Measurements from ENCODE around the gene C6orf62. TPM values are rescaled to one million over a fixed set of nuclear protein-coding genes. Genes with fewer than 3 reads are reported as not detected.
"Not testable (repeated sequence)": the region's sequence is repeated elsewhere in the genome, so short reads cannot be mapped to it uniquely, and the experiment has no call there.

Gene C6orf62
- total RNA-seq = 144 and 168 TPM in 2 replicates

DNA sequence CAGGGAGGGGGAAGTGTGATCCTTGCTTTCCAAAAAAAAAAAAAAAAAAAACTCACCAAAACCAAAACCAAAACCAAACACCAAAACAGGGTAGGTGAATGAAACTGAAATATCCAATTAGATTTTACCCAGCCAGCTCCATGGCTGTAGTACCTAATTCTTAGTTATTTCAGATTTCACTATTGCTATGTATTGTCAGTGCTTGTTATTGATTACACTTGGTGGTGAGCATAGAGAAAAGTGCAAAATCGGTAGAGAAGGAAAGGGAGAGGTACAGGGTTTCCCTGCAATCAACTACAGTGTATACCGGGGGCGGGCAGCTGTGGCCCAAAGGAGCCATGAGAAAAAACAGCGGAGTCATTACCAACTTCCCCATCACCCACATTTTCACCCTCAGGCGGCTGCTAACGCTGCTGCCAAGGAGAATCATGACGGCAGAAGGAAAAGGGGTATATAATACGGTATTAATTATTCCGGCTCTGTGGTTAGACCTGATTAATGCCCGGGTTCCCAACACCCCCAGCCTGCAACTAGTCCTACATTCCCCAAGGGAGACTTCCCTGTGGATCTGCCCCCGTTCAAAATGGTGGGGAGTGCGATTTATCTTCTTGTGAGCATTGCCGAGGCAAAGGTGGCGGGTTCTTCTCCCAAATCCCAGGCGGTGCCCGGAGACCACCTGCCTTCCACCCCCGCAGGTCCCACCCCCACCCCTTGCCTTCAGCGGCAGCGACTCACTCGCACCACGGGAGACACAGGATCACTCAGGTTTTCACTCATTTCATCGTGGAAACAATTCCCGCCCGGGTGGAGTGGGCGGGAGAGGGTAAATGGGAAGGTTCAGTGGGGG is at the start of gene C6orf62:
Gene C6orf62, minus strand, starts transcription at position 30 of the 847 bp plus-strand sequence. CDS start 486 bp downstream, outside the sequence.
- H3K36me3 ChIP-seq (ENCODE audit: insufficient read depth, low read length) = peaks cover 37% of the 10 kb centered on the region
- DNase-seq (ENCODE audit: insufficient read length, low spot score, missing footprints) = peak; percentile 68
- H4K20me1 ChIP-seq (ENCODE audit: insufficient read depth, low read length) = peaks cover 51% of the 10 kb centered on the region
- TF ChIP-seq, protein P1, sequence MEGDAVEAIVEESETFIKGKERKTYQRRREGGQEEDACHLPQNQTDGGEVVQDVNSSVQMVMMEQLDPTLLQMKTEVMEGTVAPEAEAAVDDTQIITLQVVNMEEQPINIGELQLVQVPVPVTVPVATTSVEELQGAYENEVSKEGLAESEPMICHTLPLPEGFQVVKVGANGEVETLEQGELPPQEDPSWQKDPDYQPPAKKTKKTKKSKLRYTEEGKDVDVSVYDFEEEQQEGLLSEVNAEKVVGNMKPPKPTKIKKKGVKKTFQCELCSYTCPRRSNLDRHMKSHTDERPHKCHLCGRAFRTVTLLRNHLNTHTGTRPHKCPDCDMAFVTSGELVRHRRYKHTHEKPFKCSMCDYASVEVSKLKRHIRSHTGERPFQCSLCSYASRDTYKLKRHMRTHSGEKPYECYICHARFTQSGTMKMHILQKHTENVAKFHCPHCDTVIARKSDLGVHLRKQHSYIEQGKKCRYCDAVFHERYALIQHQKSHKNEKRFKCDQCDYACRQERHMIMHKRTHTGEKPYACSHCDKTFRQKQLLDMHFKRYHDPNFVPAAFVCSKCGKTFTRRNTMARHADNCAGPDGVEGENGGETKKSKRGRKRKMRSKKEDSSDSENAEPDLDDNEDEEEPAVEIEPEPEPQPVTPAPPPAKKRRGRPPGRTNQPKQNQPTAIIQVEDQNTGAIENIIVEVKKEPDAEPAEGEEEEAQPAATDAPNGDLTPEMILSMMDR (IDR thresholded peaks at IDR 0.05; ENCODE audit: extremely low read depth, low read depth, low read length) = no peak
- peak within 1 kb of the TSS; percentile 97 for H3K4me3 ChIP-seq (ENCODE audit: insufficient read depth, low read length)
- H3K27ac ChIP-seq (ENCODE audit: low read depth, low read length) = peak within 1 kb of the TSS; percentile 99
- H3K9me3 ChIP-seq (ENCODE audit: low read depth, low read length) = no peaks in the 10 kb centered on the region
- peaks cover 13% of the 10 kb centered on the region for H3K4me1 ChIP-seq (ENCODE audit: insufficient read depth, low read length)
- no peak within 1 kb of the TSS for H2AFZ ChIP-seq (ENCODE audit: low read length)
- no peaks in the 10 kb centered on the region for H3K27me3 ChIP-seq (ENCODE audit: insufficient read depth, low read length)
- peaks cover 63% of the 10 kb centered on the region for H3K79me2 ChIP-seq (ENCODE audit: insufficient read depth, low read length)
- H3K4me2 ChIP-seq (ENCODE audit: insufficient read depth, low read length) = peak within 1 kb of the TSS; percentile 92

DNA sequence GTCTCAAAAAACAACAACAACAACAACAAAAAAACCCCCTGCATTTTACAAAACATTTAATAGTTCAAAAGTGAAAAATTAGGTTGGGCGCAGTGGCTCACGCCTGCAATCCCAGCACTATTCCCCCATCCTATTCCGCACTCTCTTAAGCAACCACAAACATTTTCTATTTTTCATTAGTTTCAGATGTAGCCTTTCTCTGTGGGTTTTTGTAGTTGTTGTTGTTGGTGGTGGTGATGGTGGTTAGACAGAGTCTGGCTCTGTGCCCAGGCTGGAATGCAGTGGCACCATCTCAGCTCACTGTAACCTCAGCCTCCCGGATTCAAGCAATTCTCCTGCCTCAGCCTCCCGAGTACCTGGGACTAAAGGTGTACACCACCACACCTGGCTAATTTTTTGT is 49.4 kb upstream of the C6orf62 start:
- H3K4me2 ChIP-seq (ENCODE audit: insufficient read depth, low read length) = no peak overlapping the region
- H3K27me3 ChIP-seq (ENCODE audit: insufficient read depth, low read length) = no peaks in the 10 kb centered on the region
- no peaks in the 10 kb centered on the region for H3K9me3 ChIP-seq (ENCODE audit: low read depth, low read length)
- peak overlapping the region; percentile 22 for H2AFZ ChIP-seq (ENCODE audit: low read length)
- H3K36me3 ChIP-seq (ENCODE audit: insufficient read depth, low read length) = no peaks in the 10 kb centered on the region
- TF ChIP-seq, protein P1 (IDR thresholded peaks at IDR 0.05; ENCODE audit: extremely low read depth, low read depth, low read length) = no peak
- no peak overlapping the region for H3K27ac ChIP-seq (ENCODE audit: low read depth, low read length)
- DNase-seq (ENCODE audit: insufficient read length, low spot score, missing footprints) = peak; percentile 10
- no peaks in the 10 kb centered on the region for H3K79me2 ChIP-seq (ENCODE audit: insufficient read depth, low read length)
- H4K20me1 ChIP-seq (ENCODE audit: insufficient read depth, low read length) = no peaks in the 10 kb centered on the region
- no peaks in the 10 kb centered on the region for H3K4me1 ChIP-seq (ENCODE audit: insufficient read depth, low read length)
- no peak overlapping the region for H3K4me3 ChIP-seq (ENCODE audit: insufficient read depth, low read length)

DNA sequence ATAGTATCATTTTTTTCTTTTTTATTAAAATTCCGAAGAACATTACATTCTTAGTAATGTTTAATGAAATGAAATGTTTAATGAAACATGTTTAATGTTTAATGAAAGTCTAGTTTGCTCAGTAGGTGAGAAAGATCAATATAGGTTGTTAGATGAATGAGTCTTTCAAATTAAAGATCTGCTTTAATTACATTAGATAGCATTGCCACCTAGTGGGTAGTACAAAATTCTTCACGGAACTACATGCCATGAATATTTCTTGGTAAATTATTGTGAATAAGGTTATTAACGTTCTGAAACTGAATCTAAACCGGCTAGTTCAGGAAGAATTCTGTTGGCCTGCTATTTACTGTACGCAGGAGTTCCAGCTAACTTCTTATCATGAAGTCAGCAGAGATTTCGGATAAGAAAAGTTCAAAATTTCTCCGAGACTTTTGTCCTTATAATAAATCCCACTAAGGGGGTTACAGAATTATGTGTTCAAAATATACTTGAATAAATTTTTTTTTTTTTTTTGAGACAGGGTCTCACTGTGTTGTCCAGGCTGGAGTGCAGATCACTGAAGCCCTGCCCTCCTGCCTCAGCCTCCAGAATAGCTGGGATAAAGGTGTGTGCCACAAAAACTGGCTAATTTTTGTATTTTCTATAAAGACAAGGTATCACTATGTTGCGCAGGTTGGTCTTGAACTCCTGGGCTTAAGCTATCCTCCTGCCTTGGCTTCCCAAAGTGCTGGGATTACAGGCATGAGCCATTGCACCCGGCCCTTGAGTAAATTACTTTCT is 47.9 kb upstream of the C6orf62 start:
- H3K4me3 ChIP-seq (ENCODE audit: insufficient read depth, low read length) = no peak overlapping the region
- no peaks in the 10 kb centered on the region for H3K27me3 ChIP-seq (ENCODE audit: insufficient read depth, low read length)
- no peak overlapping the region for H3K27ac ChIP-seq (ENCODE audit: low read depth, low read length)
- H4K20me1 ChIP-seq (ENCODE audit: insufficient read depth, low read length) = no peaks in the 10 kb centered on the region
- no peaks in the 10 kb centered on the region for H3K79me2 ChIP-seq (ENCODE audit: insufficient read depth, low read length)
- H3K9me3 ChIP-seq (ENCODE audit: low read depth, low read length) = no peaks in the 10 kb centered on the region
- H3K4me2 ChIP-seq (ENCODE audit: insufficient read depth, low read length) = no peak overlapping the region
- DNase-seq (ENCODE audit: insufficient read length, low spot score, missing footprints) = peak; percentile 82
- H2AFZ ChIP-seq (ENCODE audit: low read length) = no peak overlapping the region
- TF ChIP-seq, protein P1 (IDR thresholded peaks at IDR 0.05; ENCODE audit: extremely low read depth, low read depth, low read length) = peak; percentile 53
- H3K36me3 ChIP-seq (ENCODE audit: insufficient read depth, low read length) = no peaks in the 10 kb centered on the region
- no peaks in the 10 kb centered on the region for H3K4me1 ChIP-seq (ENCODE audit: insufficient read depth, low read length)

DNA sequence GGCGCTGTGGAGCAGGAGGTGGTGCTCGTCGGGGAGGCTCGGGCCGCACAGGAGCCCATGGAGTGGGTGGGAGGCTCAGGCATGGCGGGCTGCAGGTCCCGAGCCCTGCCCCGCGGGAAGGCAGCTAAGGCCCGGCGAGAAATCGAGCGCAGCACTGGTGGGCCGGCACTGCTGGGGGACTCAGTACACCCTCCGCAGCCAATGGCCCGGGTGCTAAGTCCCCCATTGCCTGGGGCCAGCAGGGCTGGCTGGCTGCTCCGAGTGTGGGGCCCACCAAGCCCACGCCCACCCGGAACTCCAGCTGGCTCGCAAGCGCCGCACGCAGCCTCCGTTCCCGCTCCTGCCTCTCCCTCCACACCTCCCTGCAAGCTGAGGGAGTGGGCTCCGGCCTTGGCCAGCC is 47.0 kb upstream of the C6orf62 start:
- H3K27me3 ChIP-seq (ENCODE audit: insufficient read depth, low read length); H3K4me3 ChIP-seq (ENCODE audit: insufficient read depth, low read length); H3K9me3 ChIP-seq (ENCODE audit: low read depth, low read length); DNase-seq (ENCODE audit: insufficient read length, low spot score, missing footprints); H3K4me2 ChIP-seq (ENCODE audit: insufficient read depth, low read length); H3K36me3 ChIP-seq (ENCODE audit: insufficient read depth, low read length); H2AFZ ChIP-seq (ENCODE audit: low read length); H3K79me2 ChIP-seq (ENCODE audit: insufficient read depth, low read length); H4K20me1 ChIP-seq (ENCODE audit: insufficient read depth, low read length); H3K27ac ChIP-seq (ENCODE audit: low read depth, low read length); H3K4me1 ChIP-seq (ENCODE audit: insufficient read depth, low read length): not testable (repeated sequence)

DNA sequence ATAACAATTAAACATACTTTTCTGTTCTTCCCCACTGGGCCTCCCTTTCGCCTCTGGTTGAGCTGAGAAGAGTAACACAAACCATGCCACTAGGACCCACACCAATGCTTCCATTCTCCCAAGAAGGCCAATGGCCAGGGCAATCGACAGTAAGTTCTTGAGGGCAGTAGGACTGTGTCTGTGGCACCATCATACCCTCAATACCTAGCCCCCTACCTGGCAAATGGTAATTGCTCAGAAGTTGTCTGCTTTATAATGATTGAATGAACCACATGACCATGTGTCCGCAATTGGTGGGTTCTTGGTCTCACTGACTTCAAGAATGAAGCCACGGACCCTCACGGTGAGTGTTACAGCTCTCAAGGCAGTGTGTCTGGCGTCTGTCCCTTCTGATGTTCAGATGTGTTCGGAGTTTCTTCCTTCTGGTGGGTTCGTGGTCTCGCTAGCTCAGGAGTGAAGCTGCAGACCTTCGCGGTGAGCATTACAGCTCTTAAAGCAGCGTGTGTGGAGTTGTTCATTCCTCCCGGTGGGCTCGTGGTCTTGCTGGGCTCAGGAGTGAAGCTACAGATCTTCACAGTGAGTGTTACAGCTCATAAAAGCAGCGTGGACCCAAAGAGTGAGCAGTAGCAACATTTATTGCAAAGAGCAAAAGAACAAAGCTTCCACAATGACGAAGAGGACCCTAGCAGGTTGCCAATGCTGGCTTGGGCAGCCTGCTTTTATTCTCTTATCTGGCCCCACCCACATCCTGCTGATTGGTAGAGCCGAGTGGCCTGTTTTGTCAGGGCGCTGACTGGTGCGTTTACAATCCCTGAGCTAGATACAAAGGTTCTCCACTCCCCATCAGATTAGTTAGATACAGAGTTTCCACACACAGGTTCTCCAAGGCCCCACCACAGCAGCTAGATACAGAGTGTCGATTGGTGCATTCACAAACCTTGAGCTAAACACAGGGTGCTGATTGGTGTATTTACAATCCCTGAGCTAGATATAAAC is 46.2 kb upstream of the C6orf62 start:
- not testable (repeated sequence) for H3K79me2 ChIP-seq (ENCODE audit: insufficient read depth, low read length); H3K36me3 ChIP-seq (ENCODE audit: insufficient read depth, low read length); H3K4me2 ChIP-seq (ENCODE audit: insufficient read depth, low read length); H3K27me3 ChIP-seq (ENCODE audit: insufficient read depth, low read length); H3K4me3 ChIP-seq (ENCODE audit: insufficient read depth, low read length); H3K27ac ChIP-seq (ENCODE audit: low read depth, low read length); H2AFZ ChIP-seq (ENCODE audit: low read length); DNase-seq (ENCODE audit: insufficient read length, low spot score, missing footprints); H3K4me1 ChIP-seq (ENCODE audit: insufficient read depth, low read length); H3K9me3 ChIP-seq (ENCODE audit: low read depth, low read length); H4K20me1 ChIP-seq (ENCODE audit: insufficient read depth, low read length)
